H1 (cell line): Measurements from ENCODE around the gene CDYL.

Experiments
- ATF2 ChIP-seq: IDR thresholded peaks from 2 replicates; pipeline ENCODE4 v1.6.1; 2012; ENCODE audit warnings: low read length, inconsistent platforms
- CREB1 ChIP-seq: IDR thresholded peaks from 2 replicates; pipeline ENCODE4 v1.6.1; 2012; ENCODE audit warnings: inconsistent platforms
- CTCF ChIP-seq, 3 experiments: IDR thresholded peaks; 1 replicate in 2 of 3; 2 replicates in 1 of 3; pipeline versions ENCODE4 v1.5.1 to v1.6.1; 2011; ENCODE audit warnings: low read length in 3 of 3, mild to moderate bottlenecking in 3 of 3, inconsistent platforms in 2 of 3, low read depth in 1 of 3, moderate library complexity in 1 of 3; ENCODE audit not compliant: insufficient read depth in 1 of 3; ENCODE audit errors: control extremely low read depth in 1 of 3
- EGR1 ChIP-seq: IDR thresholded peaks from 2 replicates; pipeline ENCODE4 v1.6.1; 2011; ENCODE audit warnings: low read depth, low read length, borderline replicate concordance
- EP300 ChIP-seq, 2 experiments: IDR thresholded peaks; 1 replicate in 1 of 2; 2 replicates in 1 of 2; pipeline ENCODE4 v1.6.1; 2011 to 2012; ENCODE audit warnings: low read depth in 2 of 2, low read length in 2 of 2, mild to moderate bottlenecking in 2 of 2, borderline replicate concordance in 1 of 2, inconsistent platforms in 1 of 2, moderate library complexity in 1 of 2
- GTF2F1 ChIP-seq: IDR thresholded peaks from 2 replicates; pipeline ENCODE4 v1.6.1; 2012; ENCODE audit warnings: low read depth, low read length, improper control_type of control experiment, borderline replicate concordance
- HDAC6 ChIP-seq: IDR thresholded peaks from one replicate; pipeline ENCODE4 v1.7.1; 2012; ENCODE audit warnings: low read depth, mild to moderate bottlenecking, inconsistent platforms, low read length, moderate library complexity
- KDM1A ChIP-seq: fragments of 200-600, 300-600 bp; sonication (generic); IDR thresholded peaks from 2 replicates; pipeline ENCODE4 v1.7.1; 2016; ENCODE audit warnings: mild to moderate bottlenecking, low read length, borderline replicate concordance
- MAX ChIP-seq: IDR thresholded peaks from 2 replicates; pipeline ENCODE4 v1.6.1; 2012; ENCODE audit warnings: inconsistent platforms
- POLR2A ChIP-seq, 2 experiments: IDR thresholded peaks; 1 replicate in 1 of 2; 2 replicates in 1 of 2; pipeline ENCODE4 v1.6.1; 2011; ENCODE audit warnings: low read depth in 2 of 2, low read length in 2 of 2, mild to moderate bottlenecking in 2 of 2; ENCODE audit errors: control extremely low read depth in 1 of 2
- RXRA ChIP-seq: IDR thresholded peaks from 2 replicates; pipeline ENCODE4 v1.6.1; 2011; ENCODE audit warnings: low read depth, mild to moderate bottlenecking, low read length, moderate library complexity; ENCODE audit not compliant: insufficient read depth
- SP1 ChIP-seq: IDR thresholded peaks from 2 replicates; pipeline ENCODE4 v1.6.1; 2011; ENCODE audit warnings: low read depth, low read length
- TBP ChIP-seq: IDR thresholded peaks from 2 replicates; pipeline ENCODE4 v1.6.1; 2011; ENCODE audit warnings: low read depth, low read length, improper control_type of control experiment

- TF ChIP-seq CTCF (IDR thresholded peaks at IDR 0.05; ENCODE audit: control extremely low read depth in 1 of 3, insufficient read depth in 1 of 3, low read depth in 1 of 3, low read length in 3 of 3) (no peak), ATF2 (no peak), KDM1A (no peak), SP1 (no peak), TBP (no peak), EP300 (IDR thresholded peaks at IDR 0.05; ENCODE audit: borderline replicate concordance in 1 of 2, low read depth in 2 of 2, low read length in 2 of 2) (no peak), HDAC6 (no peak), POLR2A (IDR thresholded peaks at IDR 0.05; ENCODE audit: control extremely low read depth in 1 of 2, low read depth in 2 of 2, low read length in 2 of 2) (no peak), MAX (no peak), RXRA (no peak), EGR1 (no peak), CREB1 (no peak), GTF2F1 (no peak)
Measured at GRCh38 chr6:4800662-4801061, 24.5 kb downstream of the CDYL start.
